HG03175 (cell line): ENCODE data around the gene PFDN4.

Experiments used
- ATAC-seq: cut with Tn5 transposase; IDR thresholded peaks from one replicate; pipeline ENCODE4 v1.9.1; 2021; ENCODE audit warnings: mild to moderate bottlenecking, moderate library complexity; ENCODE audit not compliant: unreplicated experiment

Gene PFDN4

DNA sequence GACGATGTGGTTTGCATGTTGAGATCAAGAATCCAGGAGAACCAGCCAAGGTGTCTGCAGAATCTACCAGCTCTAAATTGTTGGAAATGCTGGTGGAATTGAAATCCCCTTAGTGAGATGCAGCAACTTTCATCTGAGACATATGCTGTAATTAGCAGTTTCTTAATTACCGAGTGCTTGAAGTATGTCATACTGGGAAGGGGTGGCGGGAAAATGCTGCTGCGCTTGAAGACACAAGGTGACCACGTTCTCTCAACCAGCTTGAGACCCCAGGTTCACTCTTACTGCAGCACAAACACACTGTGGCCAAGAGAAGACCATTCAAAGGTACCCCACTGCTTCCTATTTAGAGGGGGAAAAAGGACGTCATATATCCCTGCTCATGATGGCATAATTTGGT lies 59.0 kb downstream of the PFDN4 start:
- ATAC-seq = no peak

DNA sequence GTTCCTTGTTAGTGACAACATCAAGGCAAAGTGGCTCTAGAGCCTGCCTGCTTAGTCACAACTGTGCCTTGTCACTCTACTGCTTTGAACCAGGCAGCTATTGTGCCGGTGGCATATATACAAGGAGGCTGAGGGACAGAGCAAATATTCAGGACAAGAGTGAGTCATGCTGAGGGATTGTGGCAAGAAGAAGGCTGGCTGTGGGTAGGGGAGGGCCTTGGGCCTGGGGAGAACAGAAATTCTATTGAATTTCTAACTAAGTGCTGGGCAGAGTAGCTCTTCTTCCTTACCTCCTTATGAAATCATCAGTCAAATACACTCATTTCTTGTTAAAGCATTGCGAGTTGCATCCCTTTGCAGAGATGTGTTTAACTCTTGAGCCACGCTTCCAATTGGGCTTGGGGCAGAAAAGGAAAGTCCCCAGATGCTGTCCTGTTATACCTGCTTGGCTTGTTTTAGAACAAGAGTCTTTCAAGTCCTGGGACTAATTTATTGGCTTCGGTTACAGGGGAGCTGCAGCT lies 59.7 kb downstream of the PFDN4 start:
- ATAC-seq = no peak

DNA sequence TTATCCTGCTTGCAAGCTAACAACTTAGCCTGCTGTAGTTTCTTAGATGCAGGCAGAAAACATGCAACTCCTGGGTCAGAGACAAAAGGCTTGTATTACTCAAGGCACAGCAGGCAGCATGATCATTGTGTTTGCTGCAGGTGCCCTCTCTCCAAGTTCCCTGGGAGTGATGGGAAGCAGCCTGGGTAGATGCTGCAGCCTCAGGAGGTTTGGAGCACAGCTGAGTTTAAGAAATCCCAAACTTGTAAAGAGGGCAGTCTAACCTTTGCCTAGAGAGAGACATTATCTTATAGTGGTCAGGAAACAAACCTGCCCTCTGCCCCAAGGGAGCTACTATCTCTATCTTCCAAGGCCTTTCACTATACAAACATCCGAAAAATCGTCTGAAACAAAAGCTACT lies 61.1 kb downstream of the PFDN4 start:
- ATAC-seq = no peak
